ENCODE data around the gene CPSF6. TPM values are rescaled to one million over a fixed set of nuclear protein-coding genes. Genes with fewer than 3 reads are reported as not detected.
"Not testable (repeated sequence)": the region's sequence is repeated elsewhere in the genome, so short reads cannot be mapped to it uniquely, and the experiment has no call there.

The CPSF6 gene
- total RNA-seq, 4 donors from 2014 or later: 27.7 to 111 (median 72.6) TPM

DNA sequence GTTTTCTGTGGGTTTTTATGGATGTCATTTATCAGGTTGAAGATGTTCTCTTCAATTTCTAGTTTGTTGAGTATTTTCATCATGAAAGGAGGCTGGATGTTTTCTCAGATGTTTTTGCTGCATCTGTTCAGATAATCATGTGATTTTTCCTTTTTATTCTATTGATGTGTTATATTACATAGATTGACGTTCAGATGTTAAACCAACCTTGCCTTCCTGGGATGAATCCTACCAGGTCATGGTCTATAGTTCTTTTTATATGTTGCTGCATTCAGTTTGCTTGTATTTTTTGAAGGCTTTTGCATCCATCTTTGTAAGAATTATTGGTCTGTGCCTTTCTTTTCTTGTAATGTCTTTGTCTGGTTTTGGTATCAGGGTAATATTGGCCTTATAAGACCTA, 64.9 kb downstream of the CPSF6 start:
- no peak overlapping the region for H3K4me3 ChIP-seq
- no peak overlapping the region for H3K27ac ChIP-seq
- TF ChIP-seq, protein P1, sequence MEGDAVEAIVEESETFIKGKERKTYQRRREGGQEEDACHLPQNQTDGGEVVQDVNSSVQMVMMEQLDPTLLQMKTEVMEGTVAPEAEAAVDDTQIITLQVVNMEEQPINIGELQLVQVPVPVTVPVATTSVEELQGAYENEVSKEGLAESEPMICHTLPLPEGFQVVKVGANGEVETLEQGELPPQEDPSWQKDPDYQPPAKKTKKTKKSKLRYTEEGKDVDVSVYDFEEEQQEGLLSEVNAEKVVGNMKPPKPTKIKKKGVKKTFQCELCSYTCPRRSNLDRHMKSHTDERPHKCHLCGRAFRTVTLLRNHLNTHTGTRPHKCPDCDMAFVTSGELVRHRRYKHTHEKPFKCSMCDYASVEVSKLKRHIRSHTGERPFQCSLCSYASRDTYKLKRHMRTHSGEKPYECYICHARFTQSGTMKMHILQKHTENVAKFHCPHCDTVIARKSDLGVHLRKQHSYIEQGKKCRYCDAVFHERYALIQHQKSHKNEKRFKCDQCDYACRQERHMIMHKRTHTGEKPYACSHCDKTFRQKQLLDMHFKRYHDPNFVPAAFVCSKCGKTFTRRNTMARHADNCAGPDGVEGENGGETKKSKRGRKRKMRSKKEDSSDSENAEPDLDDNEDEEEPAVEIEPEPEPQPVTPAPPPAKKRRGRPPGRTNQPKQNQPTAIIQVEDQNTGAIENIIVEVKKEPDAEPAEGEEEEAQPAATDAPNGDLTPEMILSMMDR (IDR thresholded peaks at IDR 0.05): no peak
- TF ChIP-seq POLR2A (IDR thresholded peaks at IDR 0.05): no peak
- H3K9me3 ChIP-seq: peaks cover 0 to 5% of the 10 kb centered on the region in 2 donors
- intact Hi-C loops (cut with DNase I; ENCODE audit: low total_unique reads): no loop called here
- no peaks in the 10 kb centered on the region for H3K4me1 ChIP-seq
- H3K27me3 ChIP-seq: no peaks in the 10 kb centered on the region
- no peaks in the 10 kb centered on the region for H3K36me3 ChIP-seq
- DNase-seq: no peak

DNA sequence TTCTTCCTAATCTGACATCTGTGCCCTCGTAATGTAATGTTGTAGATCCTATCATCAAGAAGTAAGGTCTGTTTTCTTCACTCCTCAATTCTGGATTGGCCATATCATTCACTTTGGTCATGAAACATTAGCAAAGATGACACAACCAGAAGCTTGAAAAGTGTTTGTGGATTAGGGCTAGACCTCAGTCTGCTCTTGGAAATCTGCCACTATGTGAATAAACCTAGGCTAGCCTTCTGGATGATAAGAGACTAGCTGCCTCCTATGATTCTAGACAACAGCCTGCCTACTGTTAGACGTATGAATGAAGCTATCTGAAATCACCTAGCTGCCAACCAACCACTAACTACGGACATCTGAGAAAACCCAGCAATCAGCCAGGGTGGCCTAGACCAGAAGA, 70.1 kb downstream of the CPSF6 start:
- Histone ChIP-seq H3K4me1 (no peaks in the 10 kb centered on the region), H3K4me3 (no peak overlapping the region), H3K27ac (no peak overlapping the region)

DNA sequence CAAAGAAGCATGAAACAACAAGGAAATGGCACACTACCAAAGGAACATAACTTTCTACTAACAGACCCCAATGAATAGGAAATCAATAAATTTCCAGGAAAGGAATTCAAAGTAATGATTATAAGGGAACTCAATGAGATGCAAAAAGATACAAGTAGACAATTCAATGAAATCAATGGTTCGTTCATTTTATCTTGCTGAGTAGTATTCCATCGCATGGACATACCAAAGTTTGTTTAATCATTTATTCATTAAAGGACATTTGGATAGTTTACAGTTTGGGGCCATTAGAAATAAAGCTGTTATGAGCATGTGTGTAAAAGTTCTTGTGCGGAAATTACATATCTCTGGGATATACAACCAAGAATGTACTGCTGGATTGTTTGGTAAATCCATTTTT, 73.8 kb downstream of the CPSF6 start:
- Histone ChIP-seq H3K9me3 (no peaks in the 10 kb centered on the region), H3K4me1 (no peaks in the 10 kb centered on the region), H3K27ac (no peak overlapping the region), H3K36me3 (no peaks in the 10 kb centered on the region), H3K4me3 (no peak overlapping the region), H3K27me3 (no peaks in the 10 kb centered on the region)
- no peak for TF ChIP-seq POLR2A (IDR thresholded peaks at IDR 0.05)
- TF ChIP-seq, protein P1 (IDR thresholded peaks at IDR 0.05): no peak
- DNase-seq: no peak
- intact Hi-C loops (cut with DNase I; ENCODE audit: low total_unique reads): no loop called here

More for the DNA sequence above, 70.1 kb downstream of the CPSF6 start:
- intact Hi-C loops (cut with DNase I; ENCODE audit: low total_unique reads): no loop called here
- peaks cover 0 to 5% of the 10 kb centered on the region in 2 donors for H3K9me3 ChIP-seq
- TF ChIP-seq POLR2A (IDR thresholded peaks at IDR 0.05): no peak
- TF ChIP-seq, protein P1 (IDR thresholded peaks at IDR 0.05): no peak
- no peak for DNase-seq
- no peaks in the 10 kb centered on the region for H3K36me3 ChIP-seq
- no peaks in the 10 kb centered on the region for H3K27me3 ChIP-seq

DNA sequence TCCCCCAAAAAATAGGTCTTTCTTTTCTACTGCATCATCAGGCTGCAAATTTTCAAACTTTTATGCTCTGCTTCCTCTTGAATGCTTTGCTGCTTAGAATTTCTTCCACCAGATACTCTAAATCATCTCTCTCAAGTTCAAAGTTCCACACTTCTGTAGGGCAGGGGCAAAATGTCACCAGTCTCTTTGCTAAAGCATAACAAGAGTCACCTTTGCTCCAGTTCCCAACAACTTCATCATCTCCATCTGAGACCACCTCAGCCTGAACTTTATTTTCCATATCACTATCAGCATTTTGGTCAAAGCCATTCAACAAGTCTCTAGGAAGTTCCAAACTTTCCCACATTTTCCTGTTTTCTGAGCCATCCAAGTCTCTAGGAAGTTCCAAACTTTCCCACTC, 77.4 kb downstream of the CPSF6 start:
- H3K4me3 ChIP-seq; H3K9me3 ChIP-seq; H3K27ac ChIP-seq; H3K27me3 ChIP-seq; H3K4me1 ChIP-seq; intact Hi-C loops (cut with DNase I; ENCODE audit: low total_unique reads); DNase-seq; H3K36me3 ChIP-seq: not testable (repeated sequence)

DNA sequence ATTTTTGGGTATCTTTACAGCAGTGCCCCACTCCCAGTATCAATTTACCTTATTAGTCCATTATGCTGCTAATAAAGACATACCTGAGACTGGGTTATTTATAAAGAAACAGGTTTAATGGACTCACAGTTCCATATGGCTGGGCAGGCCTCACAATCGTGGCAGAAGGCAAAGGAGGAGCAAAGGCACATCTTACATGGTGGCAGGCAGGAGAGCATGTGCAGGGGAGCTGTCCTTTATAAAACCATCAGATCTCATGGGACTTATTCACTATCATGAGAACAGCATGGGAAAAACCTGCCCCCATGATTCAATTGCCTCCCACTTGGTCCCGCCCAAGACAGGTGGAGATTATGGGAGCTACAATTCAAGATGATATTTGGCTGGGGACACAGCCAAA, 77.9 kb downstream of the CPSF6 start:
- intact Hi-C loops (cut with DNase I; ENCODE audit: low total_unique reads); H3K9me3 ChIP-seq; H3K4me1 ChIP-seq; H3K27me3 ChIP-seq; H3K36me3 ChIP-seq; H3K4me3 ChIP-seq; H3K27ac ChIP-seq; DNase-seq: not testable (repeated sequence)

DNA sequence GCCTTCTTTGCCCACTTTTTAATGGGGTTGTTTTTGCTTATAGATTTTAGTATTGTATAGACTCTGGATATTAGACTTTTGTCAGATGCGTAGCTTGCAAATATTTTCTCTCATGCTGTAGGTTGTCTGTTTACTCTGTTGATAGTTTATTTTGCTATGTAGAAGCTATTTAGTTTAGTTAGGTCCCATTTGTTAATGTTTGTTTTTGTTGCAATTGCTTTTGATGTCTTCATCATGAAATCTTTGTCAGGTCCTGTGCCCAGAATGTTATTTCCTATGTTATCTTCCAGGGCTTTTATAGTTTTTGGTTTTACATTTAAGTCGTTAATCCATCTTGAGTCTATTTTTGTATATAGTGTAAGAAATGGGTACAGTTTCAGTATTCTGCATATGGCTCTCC, 78.9 kb downstream of the CPSF6 start:
- Histone ChIP-seq H3K27ac (no peak overlapping the region), H3K36me3 (no peaks in the 10 kb centered on the region), H3K27me3 (no peaks in the 10 kb centered on the region), H3K9me3 (no peaks in the 10 kb centered on the region), H3K4me1 (no peaks in the 10 kb centered on the region), H3K4me3 (no peak overlapping the region)
- TF ChIP-seq, protein P1 (IDR thresholded peaks at IDR 0.05): no peak
- TF ChIP-seq POLR2A (IDR thresholded peaks at IDR 0.05): no peak
- DNase-seq: no peak
- intact Hi-C loops (cut with DNase I; ENCODE audit: low total_unique reads): no loop called here

All from uterus (tissue), 4 donors.